ENCODE results near the gene IGFL1. TPM values are rescaled to one million over a fixed set of nuclear protein-coding genes. Genes with fewer than 3 reads are reported as not detected.
A peak's percentile ranks its signal among the peaks of the same experiment; 100 is the strongest.

IGFL1 gene
- total RNA-seq, 1 experiment from 2014 or later: not detected

- no peaks in the 10 kb centered on the region for H3K9me3 ChIP-seq (ENCODE audit: control insufficient read depth in 1 of 2, insufficient read depth in 1 of 2, low read depth in 1 of 2, low read length in 2 of 2)
- no peak overlapping the region for H3K27ac ChIP-seq (ENCODE audit: low read depth, low read length)
- POLR2A ChIA-PET: no interaction called here
- ATAC-seq (no peak), DNase-seq (ENCODE audit: low read depth, low spot score) (no peak)
- no peak overlapping the region for H3K4me2 ChIP-seq (ENCODE audit: low read length)
- no TSS peak for BruUV-seq (replicated peaks)
- H3K79me2 ChIP-seq (ENCODE audit: insufficient read depth, low read length): no peaks in the 10 kb centered on the region
- RAD21 ChIA-PET (ENCODE audit: low non-redundant PET in 1 of 2, low total read pairs in 2 of 2, uncharacterized antibody in 2 of 2, unreplicated experiment in 2 of 2): no interaction called here
- no peak overlapping the region for H2AFZ ChIP-seq (ENCODE audit: low read depth, low read length, poor library complexity, severe bottlenecking)
- H4K20me1 ChIP-seq (ENCODE audit: insufficient read depth): no peaks in the 10 kb centered on the region
- CTCF ChIA-PET: no interaction called here
- no peak overlapping the region for H3K4me3 ChIP-seq (replicated peaks in 1 of 2; ENCODE audit: low read depth in 1 of 2, low read length in 2 of 2)
- H3K4me1 ChIP-seq (ENCODE audit: control insufficient read depth in 1 of 2, insufficient read depth in 2 of 2, low read length in 2 of 2): peaks cover 15 to 48% of the 10 kb centered on the region in 2 experiments
- H3K36me3 ChIP-seq (ENCODE audit: control insufficient read depth in 1 of 2, insufficient read depth in 2 of 2, low read length in 2 of 2): no peaks in the 10 kb centered on the region
- H3K9ac ChIP-seq (ENCODE audit: low read length): no peak overlapping the region
- no peaks in the 10 kb centered on the region for H3K9me2 ChIP-seq (ENCODE audit: insufficient read depth)
- TF ChIP-seq EGR1 (IDR thresholded peaks at IDR 0.05; ENCODE audit: low read depth) (no peak), EZH2phosphoT487 (IDR thresholded peaks at IDR 0.05; ENCODE audit: borderline replicate concordance) (no peak)
- intact Hi-C loops (cut with micrococcal nuclease): no loop called here
- peaks cover under 1% of the 10 kb centered on the region for H3K27me3 ChIP-seq (ENCODE audit: insufficient read depth, low read length)
Observed at GRCh38 chr19:46201454-46202310, 27.9 kb upstream of the IGFL1 start.

- no peaks in the 10 kb centered on the region for H3K9me2 ChIP-seq (ENCODE audit: insufficient read depth)
- ChIA-PET RAD21 (ENCODE audit: low non-redundant PET in 1 of 2, low total read pairs in 2 of 2, uncharacterized antibody in 2 of 2, unreplicated experiment in 2 of 2) (no interaction called here), CTCF (no interaction called here), POLR2A (no interaction called here)
- H3K9me3 ChIP-seq (ENCODE audit: control insufficient read depth in 1 of 2, insufficient read depth in 1 of 2, low read depth in 1 of 2, low read length in 2 of 2): no peaks in the 10 kb centered on the region
- H3K36me3 ChIP-seq (ENCODE audit: control insufficient read depth in 1 of 2, insufficient read depth in 2 of 2, low read length in 2 of 2): no peaks in the 10 kb centered on the region
- H2AFZ ChIP-seq (ENCODE audit: low read depth, low read length, poor library complexity, severe bottlenecking): no peak overlapping the region
- H3K4me1 ChIP-seq (ENCODE audit: control insufficient read depth in 1 of 2, insufficient read depth in 2 of 2, low read length in 2 of 2): peaks cover 15 to 45% of the 10 kb centered on the region in 2 experiments
- no TSS peak for BruUV-seq (replicated peaks)
- no peak overlapping the region for H3K9ac ChIP-seq (ENCODE audit: low read length)
- H3K27me3 ChIP-seq (ENCODE audit: insufficient read depth, low read length): peaks cover 3% of the 10 kb centered on the region
- peak overlapping the region; percentile 29; the same call in 1 of the 2 replicates for H3K4me2 ChIP-seq (ENCODE audit: low read length)
- ATAC-seq (no peak), DNase-seq (ENCODE audit: low read depth, low spot score) (no peak)
- H4K20me1 ChIP-seq (ENCODE audit: insufficient read depth): no peaks in the 10 kb centered on the region
- no peak overlapping the region for H3K4me3 ChIP-seq (replicated peaks in 1 of 2; ENCODE audit: low read depth in 1 of 2, low read length in 2 of 2)
- H3K27ac ChIP-seq (ENCODE audit: low read depth, low read length): no peak overlapping the region
- H3K79me2 ChIP-seq (ENCODE audit: insufficient read depth, low read length): no peaks in the 10 kb centered on the region
- intact Hi-C loops (cut with micrococcal nuclease): no loop called here
- TF ChIP-seq JUND (IDR thresholded peaks at IDR 0.05): no peak
- TF ChIP-seq SP1 (IDR thresholded peaks at IDR 0.05; ENCODE audit: low read depth): no peak
- TF ChIP-seq ATF3 (IDR thresholded peaks at IDR 0.05): no peak
- TF ChIP-seq ELF1 (IDR thresholded peaks at IDR 0.05; ENCODE audit: borderline replicate concordance, low read depth): no peak
- no peak for TF ChIP-seq EZH2phosphoT487 (IDR thresholded peaks at IDR 0.05; ENCODE audit: borderline replicate concordance)
- no peak for TF ChIP-seq POLR2A (IDR thresholded peaks at IDR 0.05; ENCODE audit: borderline replicate concordance, extremely low read depth, insufficient read depth, insufficient read length)
- TF ChIP-seq MAX (IDR thresholded peaks at IDR 0.05): no peak
- TF ChIP-seq, protein P1, sequence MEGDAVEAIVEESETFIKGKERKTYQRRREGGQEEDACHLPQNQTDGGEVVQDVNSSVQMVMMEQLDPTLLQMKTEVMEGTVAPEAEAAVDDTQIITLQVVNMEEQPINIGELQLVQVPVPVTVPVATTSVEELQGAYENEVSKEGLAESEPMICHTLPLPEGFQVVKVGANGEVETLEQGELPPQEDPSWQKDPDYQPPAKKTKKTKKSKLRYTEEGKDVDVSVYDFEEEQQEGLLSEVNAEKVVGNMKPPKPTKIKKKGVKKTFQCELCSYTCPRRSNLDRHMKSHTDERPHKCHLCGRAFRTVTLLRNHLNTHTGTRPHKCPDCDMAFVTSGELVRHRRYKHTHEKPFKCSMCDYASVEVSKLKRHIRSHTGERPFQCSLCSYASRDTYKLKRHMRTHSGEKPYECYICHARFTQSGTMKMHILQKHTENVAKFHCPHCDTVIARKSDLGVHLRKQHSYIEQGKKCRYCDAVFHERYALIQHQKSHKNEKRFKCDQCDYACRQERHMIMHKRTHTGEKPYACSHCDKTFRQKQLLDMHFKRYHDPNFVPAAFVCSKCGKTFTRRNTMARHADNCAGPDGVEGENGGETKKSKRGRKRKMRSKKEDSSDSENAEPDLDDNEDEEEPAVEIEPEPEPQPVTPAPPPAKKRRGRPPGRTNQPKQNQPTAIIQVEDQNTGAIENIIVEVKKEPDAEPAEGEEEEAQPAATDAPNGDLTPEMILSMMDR (IDR thresholded peaks at IDR 0.05 in 2 of 3, conservative IDR thresholded peaks at IDR 0.05 in 1 of 3; ENCODE audit: borderline replicate concordance in 1 of 3, insufficient read depth in 1 of 3, low read depth in 2 of 3, low read length in 2 of 3): no peak
- TF ChIP-seq FOSL1 (IDR thresholded peaks at IDR 0.05; ENCODE audit: low read depth): no peak
- no peak for TF ChIP-seq EGR1 (IDR thresholded peaks at IDR 0.05; ENCODE audit: low read depth)
- TF ChIP-seq ZBTB33 (IDR thresholded peaks at IDR 0.05; ENCODE audit: extremely low read depth, insufficient replicate concordance, low read length): no peak
- TF ChIP-seq ZNF274 (IDR thresholded peaks at IDR 0.05; ENCODE audit: low read depth, low read length): no peak
Observed at GRCh38 chr19:46202426-46202825, 27.1 kb upstream of the IGFL1 start.
